D341Med (cell line): ENCODE results near the gene SLC8A2.

ENCODE experiments used
- DNase-seq: peaks from one replicate; pipeline ENCODE4 v3.0.0; 2012; ENCODE audit warnings: low spot score

The SLC8A2 gene

DNA sequence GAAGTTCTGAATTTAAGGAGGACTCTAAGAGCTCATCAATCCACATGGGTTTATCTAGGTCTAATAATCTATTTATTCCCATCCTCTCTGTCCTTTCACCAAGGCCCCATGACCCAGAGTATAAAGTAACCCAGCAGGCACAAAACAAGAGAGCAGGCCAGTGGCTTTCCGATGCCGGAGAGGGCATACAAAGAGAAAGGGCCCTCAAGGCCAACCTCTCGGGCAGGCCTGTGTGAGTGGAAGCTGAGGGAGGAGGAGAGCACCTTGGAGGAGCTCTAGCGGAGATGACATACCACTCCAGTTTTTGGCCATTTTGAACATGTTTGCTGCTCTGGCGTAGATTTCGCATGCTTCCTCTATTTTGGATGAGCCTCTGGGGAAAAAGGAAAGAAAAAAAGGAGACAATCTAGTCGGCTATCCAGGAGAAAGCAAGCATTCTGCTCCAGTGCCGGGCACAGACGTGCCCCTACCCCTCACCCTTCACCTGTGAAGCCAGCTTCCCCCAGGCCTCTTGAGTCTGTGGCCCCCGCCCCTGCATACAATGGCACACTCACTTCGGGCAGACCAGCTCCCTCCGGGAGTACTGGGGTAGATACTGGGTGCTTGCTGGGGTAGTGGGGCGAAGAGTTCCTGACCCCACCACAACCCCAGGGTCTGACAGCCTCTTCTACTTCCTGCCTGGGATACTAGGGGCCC is 31.6 kb upstream of the SLC8A2 start:
- peak; percentile 40 for DNase-seq

DNA sequence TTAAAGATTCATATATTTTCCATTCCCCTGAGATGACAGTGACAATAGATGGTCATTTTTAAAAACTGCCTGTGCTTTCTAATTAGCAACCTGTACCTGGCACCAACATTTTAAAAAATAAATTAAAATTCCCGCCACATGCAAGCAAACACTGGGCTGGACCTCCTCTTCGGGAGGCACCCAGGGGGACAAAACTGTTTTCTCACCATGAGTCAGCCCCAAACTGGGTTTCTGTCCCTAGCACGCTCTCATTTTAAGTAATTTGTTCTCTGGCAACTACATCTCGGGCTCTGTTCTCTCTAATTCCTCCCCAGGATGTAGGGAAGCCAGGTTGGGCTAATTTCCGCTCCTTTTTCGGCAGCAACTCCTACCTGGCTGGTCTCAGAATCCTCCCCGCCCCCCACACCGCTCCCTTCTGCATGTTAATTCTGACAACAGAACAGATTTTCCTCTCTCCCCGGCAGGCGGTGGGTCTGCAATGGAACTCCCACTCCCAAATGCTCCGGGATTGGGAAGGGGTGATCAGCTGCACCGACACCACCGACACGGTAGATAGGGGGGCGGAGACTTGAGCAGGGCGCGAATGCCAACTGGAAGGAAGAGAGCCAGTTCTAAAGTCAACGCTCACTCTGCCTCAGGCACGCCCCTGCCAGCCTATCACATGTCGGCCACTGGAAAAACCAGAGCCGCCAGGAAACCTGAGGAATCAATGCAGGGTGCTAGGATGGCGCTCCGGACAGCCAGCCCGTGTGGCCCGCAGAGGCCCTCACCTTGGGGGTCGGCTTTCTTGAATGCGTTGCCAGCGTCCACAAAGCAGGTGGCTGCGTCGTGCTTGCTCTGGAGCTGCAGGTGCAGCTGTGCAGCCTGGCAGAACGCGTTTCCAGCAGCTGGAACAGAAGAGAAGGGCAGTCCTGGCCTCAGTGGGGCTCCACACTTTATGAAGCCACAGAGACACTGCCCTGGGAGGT is 28.5 kb upstream of the SLC8A2 start:
- DNase-seq = no peak

DNA sequence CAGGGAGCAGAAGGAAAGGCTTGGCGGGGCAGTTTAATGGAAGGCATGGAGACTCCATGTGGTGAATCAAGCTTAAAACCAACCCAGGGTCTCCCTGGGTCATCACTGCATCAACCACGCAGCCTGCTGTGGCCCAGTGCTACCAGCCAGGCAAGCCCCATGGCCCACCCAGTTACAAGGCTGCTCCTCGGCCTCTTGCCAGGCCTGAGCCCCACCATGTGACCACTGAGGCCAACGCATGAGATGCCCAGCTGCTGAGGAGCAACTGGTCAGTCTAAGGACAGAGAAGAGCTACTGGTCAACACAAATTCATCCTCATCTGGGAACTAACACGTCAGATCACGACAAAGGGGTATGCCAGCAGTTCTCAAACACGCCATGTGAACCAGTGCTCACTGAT is 27.7 kb upstream of the SLC8A2 start:
- no peak for DNase-seq

DNA sequence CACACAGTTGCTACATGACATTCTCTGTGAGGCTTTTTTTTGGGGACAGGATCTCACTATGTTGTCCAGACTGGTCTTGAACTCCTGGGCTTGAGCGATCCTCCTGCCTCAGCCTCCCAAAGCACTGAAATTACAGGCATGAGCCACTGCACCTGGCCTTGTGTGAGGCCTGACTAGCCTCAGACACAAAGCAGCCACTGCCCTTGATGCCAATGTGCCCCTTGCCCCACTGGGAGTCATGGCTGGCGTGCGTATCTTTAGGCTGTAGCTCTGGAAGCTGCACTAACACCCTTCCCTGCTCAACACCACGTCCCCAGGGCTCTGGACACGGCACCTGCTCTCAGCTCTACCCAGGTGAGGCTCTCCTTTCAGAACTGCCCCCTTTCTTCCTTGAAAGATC is 26.9 kb upstream of the SLC8A2 start:
- no peak for DNase-seq

DNA sequence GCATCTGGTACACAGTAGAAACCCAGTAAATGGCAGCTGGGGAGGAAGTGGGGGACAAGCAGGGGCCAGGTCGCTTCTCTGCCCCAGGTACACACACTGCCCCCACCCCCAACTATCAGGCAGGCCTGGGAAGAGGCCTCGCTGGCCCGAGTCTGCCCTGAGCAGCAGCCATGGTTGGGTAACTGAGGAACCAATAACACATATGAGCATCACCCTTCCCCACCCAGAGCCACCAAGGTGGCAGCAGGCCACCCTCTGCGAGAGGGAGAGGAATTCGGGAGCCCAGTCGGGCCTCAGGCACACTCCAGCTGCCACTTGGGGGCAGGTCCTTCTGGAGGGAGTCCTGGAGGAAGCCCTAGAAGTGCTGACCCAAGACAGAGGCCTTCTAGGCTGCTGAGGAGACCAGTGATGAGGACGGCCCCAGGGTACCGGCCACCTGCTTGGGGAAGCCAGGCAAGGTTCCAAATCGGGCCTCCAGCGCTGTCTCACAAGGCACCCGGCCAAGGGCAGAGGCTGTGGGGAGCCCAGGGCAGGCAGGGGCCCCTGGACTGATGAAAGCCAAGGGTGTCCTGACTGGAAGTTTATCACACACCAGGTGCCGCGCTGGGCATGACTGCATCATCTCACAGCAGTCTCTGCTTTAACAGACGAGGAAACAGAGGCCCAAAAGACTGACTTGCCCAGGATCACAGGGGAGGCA is 26.3 kb upstream of the SLC8A2 start:
- DNase-seq = no peak

DNA sequence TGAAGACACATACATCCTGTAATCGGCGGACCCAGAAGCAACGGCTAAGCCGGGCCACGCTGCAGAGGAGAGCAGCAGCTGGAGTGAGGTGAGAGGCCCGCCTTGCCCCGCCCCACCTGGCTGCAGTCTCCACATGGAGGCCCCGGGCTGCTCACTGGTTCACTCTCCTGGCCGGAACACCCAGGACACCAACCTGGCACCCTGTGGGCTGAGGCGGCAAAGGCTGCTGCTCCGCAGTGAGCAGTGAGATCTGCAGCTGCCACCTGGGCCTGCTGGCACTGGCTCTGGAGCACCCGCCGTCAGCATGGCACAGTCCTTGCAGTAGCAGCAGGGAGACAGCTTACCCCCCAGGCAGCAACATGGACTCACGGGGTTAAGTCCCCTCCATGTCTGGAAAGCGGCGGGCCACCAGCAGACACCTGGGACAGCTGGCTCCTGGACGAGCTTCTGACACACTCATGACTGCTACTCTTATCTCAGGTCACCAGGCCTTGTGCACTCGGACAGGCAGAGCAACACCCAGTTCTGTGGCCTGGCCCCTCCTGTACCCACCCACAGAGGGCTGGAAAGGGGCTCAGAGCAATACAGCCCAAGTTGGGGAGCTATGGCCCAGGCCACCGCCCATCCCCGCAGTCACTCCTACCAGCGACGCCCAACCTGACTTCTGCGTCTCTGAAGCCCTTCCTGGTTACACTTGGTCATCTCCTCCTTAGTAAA is 25.5 kb upstream of the SLC8A2 start:
- no peak for DNase-seq

DNA sequence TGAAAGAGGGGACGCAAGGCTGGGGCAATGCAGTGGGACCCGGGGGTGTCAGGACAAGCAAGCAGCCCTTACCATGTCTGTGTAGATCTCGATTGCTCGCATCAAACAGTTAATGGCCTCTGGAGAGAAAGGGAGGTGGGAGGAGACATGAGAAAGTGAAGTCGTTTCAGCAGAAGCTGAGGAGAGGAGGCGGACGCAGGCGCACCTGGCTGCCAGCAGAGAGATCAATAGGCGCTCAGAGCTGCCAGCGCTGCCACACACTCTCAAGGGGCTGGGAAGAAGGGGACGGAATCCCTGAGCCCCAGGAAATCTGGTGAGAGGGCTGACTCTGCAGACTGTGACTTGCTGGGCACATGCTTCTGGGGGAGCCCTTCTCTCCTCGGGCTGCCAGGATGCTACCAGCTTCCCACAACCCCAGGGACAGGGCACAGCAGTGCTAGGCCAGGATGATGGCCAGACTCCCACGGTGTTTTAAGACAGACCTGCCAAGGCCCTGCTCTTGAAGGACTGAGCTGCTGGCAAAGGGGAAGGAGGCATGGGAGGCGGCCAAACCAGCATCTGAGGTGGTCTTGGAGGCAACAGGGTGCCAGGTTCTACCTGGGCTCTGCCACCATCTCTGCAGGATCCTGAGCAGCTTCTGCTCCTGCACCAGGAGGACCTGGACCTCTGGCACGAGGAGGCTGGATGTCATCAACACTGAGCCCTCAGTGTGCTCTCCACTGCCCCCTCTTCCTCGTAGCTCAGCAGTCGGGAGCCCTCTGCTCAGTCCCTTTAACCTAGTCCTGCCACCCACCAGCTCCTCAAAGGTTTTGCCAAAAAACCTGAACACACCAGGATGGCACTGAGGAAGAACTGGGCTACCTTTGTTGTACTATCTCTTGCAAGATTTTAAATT is 24.0 kb upstream of the SLC8A2 start:
- peak; percentile 59 for DNase-seq

DNA sequence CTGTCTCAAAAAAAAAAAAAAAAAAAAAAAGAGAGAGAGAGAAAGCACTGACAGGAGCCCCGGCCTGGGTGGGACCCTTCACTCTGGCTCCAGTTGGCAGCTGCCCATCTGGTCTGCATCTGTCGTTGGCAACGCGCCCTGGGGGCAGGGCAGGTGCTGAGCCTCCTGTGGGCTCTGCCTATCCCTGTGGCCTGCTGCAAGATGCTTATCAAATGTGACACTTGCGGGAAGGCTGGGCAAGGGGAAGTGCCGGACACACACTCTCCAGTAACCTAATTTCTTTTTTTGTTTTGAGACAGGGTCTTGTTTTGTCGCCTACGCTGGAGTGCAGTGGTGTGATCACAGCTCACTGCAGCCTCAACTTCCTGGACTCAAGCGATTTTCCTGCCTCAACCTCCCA is 23.0 kb upstream of the SLC8A2 start:
- peak; percentile 90 for DNase-seq

DNA sequence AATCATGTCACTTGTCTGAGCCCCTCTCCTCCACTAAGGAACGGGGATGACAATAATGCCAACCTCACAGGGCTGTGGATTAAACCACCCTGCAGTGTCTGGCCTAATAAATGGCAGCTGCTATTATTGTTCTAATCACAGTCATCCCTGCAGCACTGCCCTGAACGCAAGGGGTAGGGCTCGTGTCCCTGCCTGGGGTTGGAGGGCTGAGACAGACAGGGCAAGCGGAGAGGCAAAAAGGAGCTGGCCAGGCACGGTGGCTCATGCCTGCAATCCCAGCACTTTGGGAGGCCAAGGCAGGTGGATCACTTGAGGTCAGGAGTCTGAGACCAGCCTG is 22.5 kb upstream of the SLC8A2 start:
- DNase-seq = peak; percentile 56

DNA sequence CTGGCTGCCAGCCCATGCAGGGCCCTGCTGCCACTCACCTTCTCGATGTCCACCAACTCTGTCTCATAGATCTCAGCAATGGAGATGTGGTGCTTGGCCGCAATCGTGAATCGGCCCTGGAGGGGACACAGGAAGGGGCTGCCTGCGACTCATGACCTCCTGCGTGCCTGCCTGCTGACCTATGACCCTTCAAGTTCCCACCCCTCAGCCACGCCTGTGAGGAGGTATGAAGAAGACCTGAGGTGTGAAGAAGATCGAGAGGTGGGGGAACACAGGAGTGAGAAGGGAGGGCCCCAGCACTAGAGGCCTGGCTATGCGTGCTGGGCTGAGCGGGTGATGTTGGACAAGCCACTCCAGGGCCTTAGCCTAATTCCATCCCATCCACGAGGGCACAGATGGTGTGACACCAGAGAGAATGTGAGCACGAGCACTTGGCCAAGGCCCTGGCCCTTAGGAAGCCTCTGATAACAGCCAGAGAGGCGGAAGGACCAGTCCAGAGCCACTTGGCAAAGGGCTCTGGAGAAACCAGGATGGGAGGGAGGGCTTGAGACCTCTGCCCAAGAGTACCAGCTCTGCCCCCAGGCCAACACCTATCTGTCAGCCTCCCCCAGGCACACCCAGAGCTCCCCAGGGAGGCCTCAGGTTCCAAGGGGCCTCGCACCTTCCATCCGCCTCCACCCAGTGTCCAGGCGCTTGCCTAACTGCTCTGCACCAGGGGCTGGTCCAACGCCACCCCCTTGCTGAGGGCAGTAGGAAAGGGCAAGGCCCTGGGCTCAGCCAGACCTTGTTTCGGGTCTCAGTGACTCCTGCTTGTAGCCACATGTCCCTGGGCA is 21.9 kb upstream of the SLC8A2 start:
- DNase-seq = no peak

DNA sequence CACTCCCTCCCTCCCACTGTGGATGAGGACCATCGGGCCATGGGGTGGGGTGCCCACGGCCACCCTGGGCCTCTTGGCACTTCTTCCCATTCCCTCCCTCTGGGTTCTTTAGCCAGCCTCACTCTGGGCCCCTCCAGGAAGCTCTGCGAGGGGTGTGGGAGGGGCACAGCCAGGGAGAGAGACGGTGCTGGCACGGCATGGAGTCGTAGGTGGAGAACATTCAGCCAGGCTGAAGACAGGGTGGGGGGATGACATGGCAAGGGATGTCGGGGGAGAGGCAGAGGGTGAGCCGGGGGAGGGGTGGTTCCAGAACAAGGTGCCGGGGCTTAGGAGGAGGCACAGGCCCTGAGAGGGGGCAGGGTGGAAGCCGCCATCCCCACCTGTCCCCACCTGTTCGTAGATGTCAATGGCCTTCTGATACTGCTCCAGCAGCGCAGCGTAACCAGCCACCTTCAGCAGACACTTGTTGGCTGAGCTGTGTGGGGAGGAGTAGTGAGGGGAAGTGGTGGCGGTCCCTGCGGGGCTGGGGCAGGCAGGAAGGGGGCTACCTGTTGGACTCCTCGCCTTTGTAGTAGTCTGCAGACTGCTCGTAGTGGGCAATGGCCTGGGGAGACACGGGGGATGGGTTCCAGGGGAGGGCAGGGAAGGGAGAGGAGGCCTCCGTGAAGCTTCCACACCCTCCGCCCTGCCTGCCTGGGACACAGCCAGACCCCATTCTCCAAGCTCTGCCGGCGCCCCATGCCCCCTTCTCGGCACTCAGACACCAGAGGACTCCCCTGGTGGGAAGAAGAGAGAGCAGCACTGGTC is 21.1 kb upstream of the SLC8A2 start:
- DNase-seq = no peak

DNA sequence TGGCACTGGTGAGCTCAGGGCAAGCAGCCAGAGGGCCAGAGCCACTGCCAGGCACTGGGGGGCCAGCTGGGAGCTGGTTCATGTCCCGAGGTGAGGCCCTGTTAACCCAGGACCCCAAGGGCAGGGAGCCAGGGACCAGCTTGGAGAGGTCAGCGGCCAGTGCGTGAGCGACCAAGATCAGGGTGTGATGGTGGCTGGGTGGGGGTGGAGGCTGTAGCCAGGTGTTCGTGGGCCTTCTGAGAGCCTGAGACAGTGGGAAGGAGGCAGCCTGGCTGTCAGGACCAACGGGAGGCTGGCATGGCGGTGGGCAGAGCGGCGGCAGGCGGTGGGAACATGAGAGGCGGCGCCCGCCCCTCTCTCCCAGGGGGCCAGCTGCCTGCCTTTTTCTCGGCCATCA is 20.4 kb upstream of the SLC8A2 start:
- DNase-seq = no peak

DNA sequence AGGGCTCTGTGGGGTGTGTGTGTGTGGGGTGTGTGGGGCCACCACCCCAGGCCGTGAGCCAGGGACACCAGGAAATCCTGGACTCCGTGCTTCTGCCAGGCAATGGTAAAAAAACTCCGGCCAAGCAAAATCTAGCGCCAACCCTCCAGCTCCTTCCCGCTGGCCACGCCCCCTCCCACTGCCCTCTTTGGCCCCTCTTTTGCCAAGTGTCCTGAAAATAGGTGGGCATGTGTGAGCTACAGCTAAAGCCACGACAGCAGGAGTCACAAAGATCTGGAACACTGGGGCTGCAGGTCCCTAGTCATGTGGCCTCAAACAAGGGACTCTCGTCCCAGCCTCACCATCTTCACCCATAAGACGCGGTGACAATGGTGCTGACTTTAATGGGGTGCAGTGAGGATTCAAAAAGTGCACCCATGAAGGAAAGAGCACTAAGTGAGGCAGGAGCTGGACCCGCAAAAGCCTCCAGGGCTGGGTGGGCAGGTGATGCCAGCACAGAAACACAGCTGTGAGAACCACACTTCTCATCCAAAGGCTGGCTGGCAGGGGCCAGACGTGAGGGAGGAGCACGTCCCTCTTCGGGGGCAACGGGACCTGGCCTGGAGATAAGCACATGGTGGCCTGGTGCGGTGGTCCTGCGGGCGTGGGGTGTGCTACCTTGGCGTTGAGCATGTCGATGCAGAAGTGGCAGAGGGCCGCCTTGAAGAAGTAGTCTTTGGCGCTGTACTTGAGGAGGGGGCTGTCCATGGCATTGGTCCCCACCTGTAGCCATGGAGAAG is 19.9 kb upstream of the SLC8A2 start:
- DNase-seq = no peak

DNA sequence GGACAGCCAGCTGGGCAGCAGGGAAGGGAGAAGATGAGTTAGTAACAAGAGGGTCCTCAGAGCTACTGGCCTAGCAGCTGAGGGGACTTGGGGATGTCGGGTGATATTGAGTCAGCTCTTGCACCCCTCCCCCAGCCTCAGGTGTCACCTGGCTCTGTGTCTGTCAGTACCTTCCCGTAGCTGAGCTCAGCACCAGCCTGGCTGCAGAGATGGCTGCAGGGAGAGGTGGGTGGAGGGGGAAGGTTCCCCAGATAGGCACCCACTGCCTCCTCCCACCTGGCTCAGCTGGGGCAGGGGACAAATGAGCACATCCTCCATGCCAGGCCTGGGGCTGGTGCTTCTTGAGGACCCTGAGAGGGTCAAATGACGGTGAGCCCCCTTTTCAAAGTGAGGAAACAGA is 19.2 kb upstream of the SLC8A2 start:
- no peak for DNase-seq

DNA sequence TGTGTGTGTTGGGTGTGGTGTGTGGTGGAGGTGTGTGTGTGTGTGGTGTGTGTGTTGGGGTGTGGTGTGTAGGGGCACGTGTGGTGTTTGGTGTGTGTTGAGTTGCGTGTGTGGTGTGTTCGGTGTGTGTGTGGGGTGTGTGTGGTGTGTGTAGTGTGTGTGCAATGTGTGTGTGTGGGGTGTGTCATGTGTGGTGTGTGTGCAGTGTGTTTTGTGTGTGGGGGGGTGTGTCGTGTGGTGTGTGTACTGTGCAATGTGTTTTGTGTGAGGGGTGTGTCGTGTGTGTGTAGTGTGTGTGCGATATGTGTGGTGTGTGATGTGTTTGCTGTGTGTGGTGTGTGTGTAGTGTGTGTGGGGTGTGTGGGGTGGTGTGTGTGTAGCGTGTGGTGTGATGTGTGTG is 18.3 kb upstream of the SLC8A2 start:
- DNase-seq = no peak

DNA sequence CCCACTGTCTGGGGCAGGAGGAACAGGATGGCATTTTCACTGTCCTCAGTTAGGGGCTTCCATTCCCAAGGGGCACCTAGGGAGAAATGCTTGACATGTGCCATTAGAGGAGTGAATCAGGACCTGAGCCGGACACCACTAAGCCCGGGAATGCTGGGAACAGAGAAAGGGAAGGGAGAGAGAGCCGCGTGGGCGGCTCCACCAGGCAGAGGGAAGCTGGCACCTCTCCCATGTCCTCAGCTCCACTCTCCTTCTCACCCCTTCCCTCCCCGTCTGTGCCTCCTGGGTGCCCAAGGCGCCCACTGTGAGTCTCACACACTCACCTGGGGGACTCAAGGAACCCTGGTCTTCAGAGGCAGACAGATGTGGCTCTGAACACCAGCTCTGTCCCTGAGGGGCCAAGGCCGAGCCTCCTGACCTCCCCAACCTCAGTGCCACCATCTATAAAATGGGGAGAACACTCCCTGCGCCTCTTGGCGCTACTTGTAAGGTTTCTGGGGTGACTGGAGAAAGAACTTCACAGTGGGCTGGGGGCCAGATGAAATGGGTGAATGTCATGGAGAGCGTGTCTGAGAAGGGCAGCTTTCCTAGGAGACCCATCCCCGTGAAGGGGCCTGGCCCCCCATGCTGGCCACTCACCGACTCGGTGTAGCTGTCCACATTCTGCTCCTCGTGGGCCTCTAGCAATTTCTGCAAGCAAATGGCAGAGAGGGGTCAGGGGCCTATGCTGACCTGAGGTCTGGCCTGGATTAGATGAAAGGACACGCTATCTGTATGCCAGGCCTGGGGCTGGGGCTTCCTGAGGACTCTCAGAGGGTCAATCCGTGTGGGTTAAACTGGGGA is 17.6 kb upstream of the SLC8A2 start:
- DNase-seq = no peak
